Endothelial cell (in vitro differentiated cells): Measurements from ENCODE around the gene DDI2. TPM values are rescaled to one million over a fixed set of nuclear protein-coding genes. Genes with fewer than 3 reads are reported as not detected.

Experiments
- DNase-seq: peaks from one replicate; pipeline ENCODE4 v3.0.0; 2021; ENCODE audit warnings: low spot score
- H3K27ac Mint-ChIP-seq: one replicate; pipeline ENCODE4 v1.8.0; 2021; ENCODE audit warnings: mixed read lengths, inconsistent platforms; ENCODE audit not compliant: unreplicated experiment
- H3K27me3 Mint-ChIP-seq: one replicate; pipeline ENCODE4 v1.8.0; 2021; ENCODE audit warnings: mild to moderate bottlenecking, moderate library complexity, mixed read lengths, inconsistent platforms; ENCODE audit not compliant: unreplicated experiment
- H3K36me3 Mint-ChIP-seq: one replicate; pipeline ENCODE4 v1.8.0; 2021; ENCODE audit warnings: mild to moderate bottlenecking, low read depth, mixed read lengths, inconsistent platforms; ENCODE audit not compliant: unreplicated experiment
- H3K4me1 Mint-ChIP-seq: one replicate; pipeline ENCODE4 v1.8.0; 2021; ENCODE audit warnings: mild to moderate bottlenecking, mixed read lengths, inconsistent platforms; ENCODE audit not compliant: unreplicated experiment
- H3K4me3 Mint-ChIP-seq: one replicate; pipeline ENCODE4 v1.8.0; 2021; ENCODE audit warnings: mild to moderate bottlenecking, mixed read lengths, inconsistent platforms; ENCODE audit not compliant: unreplicated experiment
- H3K9me3 Mint-ChIP-seq: one replicate; pipeline ENCODE4 v1.8.0; 2021; ENCODE audit warnings: mixed read lengths, inconsistent platforms; ENCODE audit not compliant: unreplicated experiment
- CTCF ChIP-seq: fragments of 200-600 bp; sonication (generic); IDR thresholded peaks from one replicate; pipeline ENCODE4 v1.5.0; 2021; ENCODE audit warnings: antibody characterized with exemption; ENCODE audit not compliant: unreplicated experiment
- total RNA-seq: library from RNA; stranded (reverse); fragmentation: NEBNext Ultra II Directional; extraction: Animal tissue kit (Norgen Biotek cat#: 25700); gene quantifications from one replicate; pipeline ENCODE4 v1.2.1, GENCODE V29; 2021; ENCODE audit not compliant: unreplicated experiment

DDI2 gene
- total RNA-seq, 1 donor from 2014 or later = 24.0 TPM

GRCh38 chr1:15667362-15667761 is 50.1 kb downstream of the DDI2 start:
- TF ChIP-seq CTCF = no peak
- H3K9me3 Mint-ChIP-seq = no peaks in the 10 kb centered on the region
- H3K27me3 Mint-ChIP-seq = no peaks in the 10 kb centered on the region
- H3K27ac Mint-ChIP-seq = no peak overlapping the region
- H3K4me3 Mint-ChIP-seq = no peak overlapping the region
- no peaks in the 10 kb centered on the region for H3K36me3 Mint-ChIP-seq
- H3K4me1 Mint-ChIP-seq = peaks cover 20% of the 10 kb centered on the region
- DNase-seq = no peak

GRCh38 chr1:15668089-15668754 is 51.0 kb downstream of the DDI2 start:
- H3K36me3 Mint-ChIP-seq = no peaks in the 10 kb centered on the region
- H3K4me1 Mint-ChIP-seq = peaks cover 20% of the 10 kb centered on the region
- no peak overlapping the region for H3K27ac Mint-ChIP-seq
- H3K9me3 Mint-ChIP-seq = no peaks in the 10 kb centered on the region
- no peaks in the 10 kb centered on the region for H3K27me3 Mint-ChIP-seq
- no peak for TF ChIP-seq CTCF
- H3K4me3 Mint-ChIP-seq = no peak overlapping the region
- no peak for DNase-seq

GRCh38 chr1:15669074-15669473 is 51.8 kb downstream of the DDI2 start:
- no peak for DNase-seq
- Mint-ChIP-seq H3K36me3 (no peaks in the 10 kb centered on the region), H3K4me3 (no peak overlapping the region), H3K27ac (no peak overlapping the region), H3K4me1 (peaks cover 20% of the 10 kb centered on the region), H3K27me3 (peaks cover 1% of the 10 kb centered on the region), H3K9me3 (no peaks in the 10 kb centered on the region)
- TF ChIP-seq CTCF = no peak

- Mint-ChIP-seq H3K9me3 (no peaks in the 10 kb centered on the region), H3K4me3 (peak overlapping the region; percentile 37), H3K4me1 (peaks cover 20% of the 10 kb centered on the region), H3K27ac (no peak overlapping the region), H3K27me3 (peaks cover 1% of the 10 kb centered on the region), H3K36me3 (no peaks in the 10 kb centered on the region)
- DNase-seq = no peak
- no peak for TF ChIP-seq CTCF
Measured at GRCh38 chr1:15669864-15670263, 52.6 kb downstream of the DDI2 start.

GRCh38 chr1:15671430-15671829 is 54.2 kb downstream of the DDI2 start:
- Mint-ChIP-seq H3K27ac (no peak overlapping the region), H3K4me3 (no peak overlapping the region), H3K9me3 (no peaks in the 10 kb centered on the region), H3K27me3 (peaks cover 3% of the 10 kb centered on the region), H3K36me3 (no peaks in the 10 kb centered on the region), H3K4me1 (peaks cover 24% of the 10 kb centered on the region)
- TF ChIP-seq CTCF = no peak
- no peak for DNase-seq
